Measurements from ENCODE around the gene CD2AP.

Gene CD2AP

GRCh38 chr6:47446669-47447330 lies 30.8 kb upstream of the CD2AP start:
- in situ Hi-C loops (cut with HindIII; ENCODE audit: low pct_unique_long_range_greater_than_20kb, low sequenced_read_pairs) = no loop called here
- no peak for DNase-seq (ENCODE audit: low read depth in 1 of 2, low spot score in 1 of 2)
- TF ChIP-seq JUND (IDR thresholded peaks at IDR 0.05; ENCODE audit: low read depth) = no peak

- in situ Hi-C loops (cut with HindIII; ENCODE audit: low pct_unique_long_range_greater_than_20kb, low sequenced_read_pairs) = no loop called here
- TF ChIP-seq JUND (IDR thresholded peaks at IDR 0.05; ENCODE audit: low read depth) = no peak
- no peak for DNase-seq (ENCODE audit: low read depth in 1 of 2, low spot score in 1 of 2)
Measured at GRCh38 chr6:47447722-47448121, 29.9 kb upstream of the CD2AP start.

- no peak for DNase-seq (ENCODE audit: low read depth in 1 of 2, low spot score in 1 of 2)
- TF ChIP-seq JUND (IDR thresholded peaks at IDR 0.05; ENCODE audit: low read depth) = no peak
- in situ Hi-C loops (cut with HindIII; ENCODE audit: low pct_unique_long_range_greater_than_20kb, low sequenced_read_pairs) = no loop called here
Measured at GRCh38 chr6:47451162-47451561, 26.4 kb upstream of the CD2AP start.

GRCh38 chr6:47452899-47453298 lies 24.7 kb upstream of the CD2AP start:
- in situ Hi-C loops (cut with HindIII; ENCODE audit: low pct_unique_long_range_greater_than_20kb, low sequenced_read_pairs) = no loop called here
- DNase-seq (ENCODE audit: low read depth in 1 of 2, low spot score in 1 of 2) = no peak
- TF ChIP-seq JUND (IDR thresholded peaks at IDR 0.05; ENCODE audit: low read depth) = no peak

- DNase-seq (ENCODE audit: low read depth in 1 of 2, low spot score in 1 of 2) = no peak
- in situ Hi-C loops (cut with HindIII; ENCODE audit: low pct_unique_long_range_greater_than_20kb, low sequenced_read_pairs) = no loop called here
- no peak for TF ChIP-seq JUND (IDR thresholded peaks at IDR 0.05; ENCODE audit: low read depth)
Measured at GRCh38 chr6:47453372-47453936, 24.1 kb upstream of the CD2AP start.

GRCh38 chr6:47454713-47455396 lies 22.7 kb upstream of the CD2AP start:
- no peak for DNase-seq (ENCODE audit: low read depth in 1 of 2, low spot score in 1 of 2)

GRCh38 chr6:47455533-47456209 lies 21.9 kb upstream of the CD2AP start:
- no peak for TF ChIP-seq JUND (IDR thresholded peaks at IDR 0.05; ENCODE audit: low read depth)
- in situ Hi-C loops (cut with HindIII; ENCODE audit: low pct_unique_long_range_greater_than_20kb, low sequenced_read_pairs) = no loop called here
- DNase-seq (ENCODE audit: low read depth in 1 of 2, low spot score in 1 of 2) = no peak

More at GRCh38 chr6:47454713-47455396, 22.7 kb upstream of the CD2AP start:
- TF ChIP-seq JUND (IDR thresholded peaks at IDR 0.05; ENCODE audit: low read depth) = no peak
- in situ Hi-C loops (cut with HindIII; ENCODE audit: low pct_unique_long_range_greater_than_20kb, low sequenced_read_pairs) = no loop called here

GRCh38 chr6:47456536-47456975 lies 21.0 kb upstream of the CD2AP start:
- in situ Hi-C loops (cut with HindIII; ENCODE audit: low pct_unique_long_range_greater_than_20kb, low sequenced_read_pairs) = no loop called here
- TF ChIP-seq JUND (IDR thresholded peaks at IDR 0.05; ENCODE audit: low read depth) = no peak
- DNase-seq (ENCODE audit: low read depth in 1 of 2, low spot score in 1 of 2) = no peak

GRCh38 chr6:47457370-47457769 lies 20.2 kb upstream of the CD2AP start:
- TF ChIP-seq JUND (IDR thresholded peaks at IDR 0.05; ENCODE audit: low read depth) = no peak
- DNase-seq (ENCODE audit: low read depth in 1 of 2, low spot score in 1 of 2) = no peak
- in situ Hi-C loops (cut with HindIII; ENCODE audit: low pct_unique_long_range_greater_than_20kb, low sequenced_read_pairs) = no loop called here

GRCh38 chr6:47464052-47464451 lies 13.5 kb upstream of the CD2AP start:
- in situ Hi-C loops (cut with HindIII; ENCODE audit: low pct_unique_long_range_greater_than_20kb, low sequenced_read_pairs) = no loop called here
- no peak for DNase-seq (ENCODE audit: low read depth in 1 of 2, low spot score in 1 of 2)
- no peak for TF ChIP-seq JUND (IDR thresholded peaks at IDR 0.05; ENCODE audit: low read depth)

GRCh38 chr6:47465117-47465516 lies 12.5 kb upstream of the CD2AP start:
- TF ChIP-seq JUND (IDR thresholded peaks at IDR 0.05; ENCODE audit: low read depth) = no peak
- no peak for DNase-seq (ENCODE audit: low read depth in 1 of 2, low spot score in 1 of 2)
- in situ Hi-C loops (cut with HindIII; ENCODE audit: low pct_unique_long_range_greater_than_20kb, low sequenced_read_pairs) = no loop called here

GRCh38 chr6:47471911-47472310 lies 5.7 kb upstream of the CD2AP start:
- DNase-seq (ENCODE audit: low read depth in 1 of 2, low spot score in 1 of 2) = no peak
- no peak for TF ChIP-seq JUND (IDR thresholded peaks at IDR 0.05; ENCODE audit: low read depth)
- in situ Hi-C loops (cut with HindIII; ENCODE audit: low pct_unique_long_range_greater_than_20kb, low sequenced_read_pairs) = no loop called here

All from T47D (cell line).